Upper lobe of left lung (tissue), 4 donors: Measurements from ENCODE around the gene DEFB131B.
"Not testable (repeated sequence)": the region's sequence is repeated elsewhere in the genome, so short reads cannot be mapped to it uniquely, and the experiment has no call there.

Experiments used
- CTCF ChIP-seq, 6 experiments: fragments of 450-650 bp in 4 of 6; fragments of 200-600 bp in 2 of 6; sonication (generic) in 2 of 6; IDR thresholded peaks; one replicate each; pipeline ENCODE4 v1.5.1; 2016 to 2019; ENCODE audit warnings: antibody characterized with exemption in 6 of 6
- EP300 ChIP-seq, 4 donors: sonication (generic); formaldehyde crosslinking; IDR thresholded peaks; one replicate each; pipeline ENCODE4 v1.5.1; 2017; ENCODE audit warnings: antibody characterized with exemption in 4 of 4, control low read depth in 2 of 4
- POLR2A ChIP-seq, 4 donors: fragments of 450-650 bp; IDR thresholded peaks; one replicate each; pipeline ENCODE4 v1.5.1; 2016 to 2017; ENCODE audit warnings: antibody characterized with exemption in 4 of 4, mild to moderate bottlenecking in 2 of 4
- POLR2AphosphoS5 ChIP-seq, 2 donors: sonication (generic); formaldehyde crosslinking; IDR thresholded peaks; one replicate each; pipeline ENCODE4 v1.5.1; 2017; ENCODE audit warnings: antibody characterized with exemption in 2 of 2

DNA sequence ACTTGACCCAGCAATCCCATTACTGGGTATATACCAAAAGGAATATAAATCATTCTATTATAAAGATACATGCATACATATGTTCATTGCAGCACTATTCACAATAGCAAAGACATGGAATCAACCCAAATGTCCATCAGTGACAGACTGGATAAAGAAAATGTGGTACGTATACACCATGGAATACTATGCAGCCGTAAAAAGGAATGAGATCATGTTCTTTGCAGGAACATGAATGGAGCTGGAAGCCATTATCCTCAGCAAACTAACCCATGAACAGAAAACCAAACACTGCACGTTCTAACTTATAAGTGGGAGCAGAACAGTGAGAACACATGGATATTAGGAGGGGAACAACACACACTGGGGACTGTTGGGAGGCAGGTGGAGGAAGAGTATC is 49.0 kb upstream of the DEFB131B start:
- TF ChIP-seq POLR2A, POLR2AphosphoS5, CTCF, EP300 (IDR thresholded peaks at IDR 0.05): not testable (repeated sequence)
